Neural progenitor cell (in vitro differentiated cells): ENCODE data around the gene MPZ.

ENCODE experiments used
- CTCF ChIP-seq: fragments of 200-600 bp; sonication (generic); IDR thresholded peaks from 2 replicates; pipeline ENCODE4 v1.5.1; 2017; ENCODE audit warnings: antibody characterized with exemption, mild to moderate bottlenecking
- EZH2 ChIP-seq: fragments of 200-600 bp; sonication (generic); IDR thresholded peaks from 2 replicates; pipeline ENCODE4 v1.6.1; 2017; ENCODE audit warnings: antibody characterized with exemption, mild to moderate bottlenecking, moderate library complexity
- EZH2phosphoT487 ChIP-seq: fragments of 200-600 bp; sonication (generic); IDR thresholded peaks from 2 replicates; pipeline ENCODE4 v1.6.1; 2017; ENCODE audit warnings: antibody characterized with exemption

- TF ChIP-seq EZH2phosphoT487 (no peak), CTCF (no peak), EZH2 (no peak)
Observed at GRCh38 chr1:161266202-161266601, 43.6 kb downstream of the MPZ start.
